DMS 273 treated with DMSO at 0.1 percent for 48 hours (cell line): ENCODE data around the gene DHX35.
A peak's percentile ranks its signal among the peaks of the same experiment; 100 is the strongest.

Experiments used
- DNase-seq: peaks from one replicate; lab custom pipeline; 2025; lab: John Stamatoyannopoulos, UW

The DHX35 gene

GRCh38 chr20:39059036-39059435, 96.9 kb downstream of the DHX35 start:
- DNase-seq: no peak

GRCh38 chr20:39066471-39067242, 104.5 kb downstream of the DHX35 start:
- DNase-seq: no peak

- DNase-seq: no peak
Observed at GRCh38 chr20:39067526-39068216, 105.5 kb downstream of the DHX35 start.

DNA sequence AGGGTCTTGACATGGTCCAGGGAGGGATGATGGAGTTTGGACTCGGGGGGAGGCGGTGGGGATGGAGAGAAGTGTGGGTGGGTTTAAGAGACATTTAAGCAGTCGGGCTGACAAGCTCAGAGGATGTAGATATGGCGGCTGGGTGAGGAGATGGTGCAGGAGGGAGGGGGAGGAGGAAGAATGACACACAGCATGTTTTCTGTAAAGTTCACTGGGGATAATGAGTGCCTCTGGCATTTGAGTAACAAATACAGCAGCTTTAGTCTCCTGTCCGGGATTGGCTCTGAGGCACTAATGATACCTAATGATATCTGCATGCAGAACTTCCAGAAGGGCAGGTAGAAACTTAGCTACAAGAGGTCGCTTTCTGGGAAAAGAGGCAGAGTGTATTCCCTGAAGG, 107.8 kb downstream of the DHX35 start:
- no peak for DNase-seq

DNA sequence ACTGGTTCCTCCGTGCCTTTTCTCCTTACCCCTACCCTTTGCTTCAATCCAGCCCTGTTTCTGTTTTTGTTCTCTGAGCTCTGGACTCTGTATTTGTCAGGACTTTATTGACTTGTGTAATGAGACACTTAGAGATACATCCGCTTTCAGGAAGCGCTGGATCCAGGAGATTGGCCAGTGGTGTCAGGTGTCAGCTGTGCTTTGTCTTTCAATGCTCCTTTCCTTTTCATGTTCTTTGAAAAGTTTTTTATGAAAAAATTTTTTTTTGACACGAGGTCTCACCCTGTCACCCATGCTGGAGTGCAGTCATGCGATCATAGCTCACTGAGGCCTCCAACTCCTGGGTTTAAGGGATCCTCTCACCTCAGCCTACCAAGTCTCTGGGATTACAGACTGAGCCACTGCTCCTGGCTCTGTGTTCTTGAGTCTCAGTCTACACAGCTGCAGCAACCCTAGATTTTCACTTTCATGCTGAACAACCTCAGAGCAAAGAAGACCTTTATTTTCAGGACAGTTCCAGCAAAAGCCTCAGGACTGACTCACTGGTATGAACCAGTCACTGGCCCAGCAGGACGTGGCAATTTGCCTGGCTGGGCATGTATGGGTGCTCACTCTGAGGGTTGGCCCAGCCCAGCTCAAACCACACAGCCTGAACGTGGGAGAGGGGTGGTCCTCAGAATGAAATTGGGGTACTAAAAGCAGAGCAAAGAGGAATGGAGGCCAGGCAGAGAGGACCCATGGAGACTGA, 108.5 kb downstream of the DHX35 start:
- no peak for DNase-seq

GRCh38 chr20:39072132-39072531, 110.0 kb downstream of the DHX35 start:
- DNase-seq: no peak

DNA sequence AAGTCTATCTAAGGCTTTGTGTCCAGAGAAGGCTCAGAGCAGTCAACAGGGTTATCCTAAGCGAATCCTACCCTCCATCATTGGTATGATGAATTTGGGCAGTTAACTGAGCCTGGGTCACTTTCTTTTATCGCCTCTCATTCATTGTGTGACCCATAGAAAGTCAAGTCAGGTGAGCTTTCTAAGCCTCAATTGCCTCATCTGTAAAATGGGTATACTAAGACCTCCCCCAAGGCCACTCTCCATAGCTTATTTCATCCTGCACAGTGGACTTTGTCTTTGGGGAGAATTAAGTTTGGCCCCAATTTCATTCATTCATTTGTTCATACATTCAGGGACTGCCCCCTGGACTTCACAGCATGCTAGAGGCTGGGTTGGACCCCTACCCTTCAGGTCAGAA, 110.5 kb downstream of the DHX35 start:
- no peak for DNase-seq

GRCh38 chr20:39075731-39076130, 113.6 kb downstream of the DHX35 start:
- DNase-seq: no peak

DNA sequence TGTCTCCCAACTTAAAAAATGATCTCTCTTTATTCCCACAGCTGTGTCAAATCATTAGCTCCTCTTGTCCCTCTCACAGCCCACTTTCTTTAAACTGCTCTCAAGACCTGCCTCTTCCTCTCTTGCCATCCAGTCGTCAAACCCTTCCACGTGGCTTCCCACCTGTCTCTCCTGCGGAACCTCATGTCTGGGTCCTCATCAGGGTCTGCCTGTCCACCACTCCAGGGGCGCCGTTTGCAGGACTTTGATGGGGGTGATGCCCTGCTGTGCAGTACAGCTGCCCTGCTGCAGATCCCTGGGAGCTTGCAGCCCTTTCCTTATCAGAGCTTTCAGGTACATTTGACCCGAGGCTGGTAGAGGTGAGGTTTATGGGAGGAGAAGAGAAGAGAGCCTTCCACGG, 114.8 kb downstream of the DHX35 start:
- DNase-seq: no peak

- no peak for DNase-seq
Observed at GRCh38 chr20:39080326-39080725, 118.2 kb downstream of the DHX35 start.

DNA sequence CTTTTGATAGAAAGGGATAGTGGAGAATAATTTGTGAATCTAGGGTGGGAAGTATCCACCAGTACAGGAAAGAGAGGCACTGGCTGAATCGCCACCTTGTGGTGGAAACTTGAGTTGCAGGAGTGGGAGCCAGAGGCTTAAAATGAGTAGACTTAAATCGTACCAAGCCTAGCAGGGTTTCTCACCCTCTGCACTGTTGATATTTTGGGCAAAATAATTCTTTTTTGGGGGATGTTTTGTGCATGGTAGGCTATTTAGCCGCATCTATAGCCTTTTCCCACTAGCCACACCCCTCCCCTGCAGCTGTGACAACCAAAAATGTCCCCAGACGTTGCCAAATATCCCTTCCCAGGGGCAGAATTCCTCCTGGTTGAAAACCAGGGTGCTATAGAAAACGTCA, 119.1 kb downstream of the DHX35 start:
- peak; percentile 33 for DNase-seq

- DNase-seq: no peak
Observed at GRCh38 chr20:39082622-39083398, 120.7 kb downstream of the DHX35 start.

GRCh38 chr20:39083761-39084160, 121.6 kb downstream of the DHX35 start:
- no peak for DNase-seq

DNA sequence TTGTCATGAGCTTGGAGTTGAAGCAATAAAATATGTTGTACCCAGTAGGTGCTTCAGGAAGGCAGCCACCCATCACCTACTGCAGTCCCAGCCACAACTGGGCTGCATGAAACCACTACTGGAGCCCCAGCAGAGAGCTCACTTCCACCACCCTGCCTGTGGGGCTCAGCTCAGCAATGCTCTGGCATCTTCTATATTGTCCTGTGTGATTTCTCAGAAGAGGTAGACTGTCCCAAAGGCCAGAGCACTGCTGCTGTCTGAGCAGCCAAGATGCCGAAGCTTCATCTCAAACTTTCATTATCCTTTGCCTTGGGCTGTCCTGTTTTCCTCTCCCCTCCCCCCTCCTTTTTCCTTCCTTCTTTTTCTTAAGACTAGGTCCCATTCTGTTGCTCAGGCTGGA, 126.9 kb downstream of the DHX35 start:
- DNase-seq: no peak
